Lung (tissue), 12 donors: ENCODE results near the gene EPHA6. TPM values are rescaled to one million over a fixed set of nuclear protein-coding genes. Genes with fewer than 3 reads are reported as not detected.

Experiments used
- ATAC-seq: fragments of 200-7000 bp; cut with Tn5 transposase; one replicate; pipeline ENCODE4 v1.9.1; 2020; ENCODE audit warnings: moderate number of reproducible peaks; ENCODE audit not compliant: insufficient read depth, low FRiP score
- DNase-seq, 3 donors: peaks; one replicate each; pipeline ENCODE4 v3.0.0-alpha.2; 2013 to 2017
- H3K27ac ChIP-seq, 2 donors: one replicate each; pipeline ENCODE4 v1.5.1; 2013; ENCODE audit warnings: mild to moderate bottlenecking in 2 of 2, moderate library complexity in 2 of 2, control low read depth in 1 of 2, inconsistent platforms in 1 of 2, low read depth in 1 of 2, low read length in 1 of 2
- H3K27me3 ChIP-seq, 3 donors: one replicate each; pipeline ENCODE4 v1.5.1; 2013; ENCODE audit warnings: low read length in 2 of 3; ENCODE audit not compliant: control insufficient read depth in 3 of 3, insufficient read depth in 3 of 3
- H3K36me3 ChIP-seq, 4 donors: one replicate each; pipeline ENCODE4 v1.5.1; 2013; ENCODE audit warnings: low read length in 4 of 4, mild to moderate bottlenecking in 1 of 4, moderate library complexity in 1 of 4; ENCODE audit not compliant: control insufficient read depth in 4 of 4, insufficient read depth in 4 of 4
- H3K4me1 ChIP-seq, 5 donors: one replicate each; pipeline ENCODE4 v1.5.1; 2013; ENCODE audit warnings: low read length in 5 of 5, mild to moderate bottlenecking in 2 of 5, moderate library complexity in 1 of 5; ENCODE audit not compliant: control insufficient read depth in 5 of 5, insufficient read depth in 5 of 5
- H3K4me3 ChIP-seq: one replicate; pipeline ENCODE4 v1.5.1; 2013; ENCODE audit warnings: mild to moderate bottlenecking, control low read depth, moderate library complexity
- H3K9ac ChIP-seq, 2 donors: one replicate each; pipeline ENCODE4 v1.5.1; 2013; ENCODE audit warnings: low read length in 2 of 2, control low read depth in 1 of 2; ENCODE audit not compliant: insufficient read depth in 1 of 2
- H3K9me3 ChIP-seq, 4 donors: one replicate each; pipeline ENCODE4 v1.5.1; 2013; ENCODE audit warnings: low read length in 3 of 4, mild to moderate bottlenecking in 1 of 4, moderate library complexity in 1 of 4; ENCODE audit not compliant: control insufficient read depth in 4 of 4, insufficient read depth in 3 of 4
- WGBS, 2 donors: extraction: QIAGEN DNeasy Blood & Tissue Kit; methylation state at CpG; one replicate each; pipeline ENCODE4 v1.1.7; 2013; 5-methylcytosine and 5-hydroxymethylcytosine counted together
- polyA plus RNA-seq, 2 donors: library from polyadenylated mRNA; stranded (reverse); fragments of 200-250 nt; gene quantifications; one replicate each; pipeline ENCODE4 v1.2.1, GENCODE V29; 2013
- total RNA-seq, 2 donors: library from RNA; depleted of rRNA in 1 of 2; stranded (reverse); fragments of >200 nt in 1 of 2; gene quantifications; one replicate each; pipeline ENCODE4 v1.2.1, GENCODE V29; 2014 to 2021
- TF ChIP-seq, protein P1 (sequence below): IDR thresholded peaks from 2 replicates; pipeline ENCODE4 v1.5.1; 2012; ENCODE audit warnings: mild to moderate bottlenecking; ENCODE audit errors: control extremely low read depth, extremely low read depth
- donor health status: control.
- donor health status: control.
- donor health status: Bipolar disorder and iron deficiency.
- donor health status: healthy.
- donor health status: DM: yes; HTN: yes; CAD: no.

EPHA6 gene
- total and polyA plus RNA-seq, 4 donors = 0.31 to 1.3 TPM; not detected in 2

DNA sequence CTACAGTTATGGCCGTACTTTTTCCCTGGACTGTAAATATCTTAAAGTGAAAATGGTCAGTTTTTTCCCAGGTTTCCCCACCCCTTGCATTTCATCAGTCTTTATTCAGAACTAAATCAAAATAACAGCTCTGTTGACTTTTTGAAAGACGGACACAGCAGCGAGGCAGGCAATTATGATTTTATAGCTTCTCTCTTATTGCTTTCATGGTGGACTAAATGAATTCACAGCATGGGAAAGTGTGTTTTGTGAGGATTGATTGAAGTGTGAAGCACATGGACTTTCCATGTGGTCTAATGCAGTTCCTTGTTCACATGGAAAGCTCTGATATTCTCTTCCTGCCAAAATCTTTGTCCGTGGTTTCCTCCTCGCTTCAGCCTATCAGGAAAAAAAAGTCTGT lies 681.5 kb downstream of the EPHA6 start:
- H3K4me1 ChIP-seq = no peaks in the 10 kb centered on the region
- no peak overlapping the region for H3K4me3 ChIP-seq
- no peak overlapping the region for H3K9ac ChIP-seq
- DNase-seq (no peak), ATAC-seq (no peak)
- H3K27ac ChIP-seq = no peak overlapping the region
- WGBS, 2 donors = 87 to 91% methylated on average over 5 of the region's 5 CpGs
- H3K36me3 ChIP-seq = no peaks in the 10 kb centered on the region
- H3K27me3 ChIP-seq = no peaks in the 10 kb centered on the region
- TF ChIP-seq, protein P1, sequence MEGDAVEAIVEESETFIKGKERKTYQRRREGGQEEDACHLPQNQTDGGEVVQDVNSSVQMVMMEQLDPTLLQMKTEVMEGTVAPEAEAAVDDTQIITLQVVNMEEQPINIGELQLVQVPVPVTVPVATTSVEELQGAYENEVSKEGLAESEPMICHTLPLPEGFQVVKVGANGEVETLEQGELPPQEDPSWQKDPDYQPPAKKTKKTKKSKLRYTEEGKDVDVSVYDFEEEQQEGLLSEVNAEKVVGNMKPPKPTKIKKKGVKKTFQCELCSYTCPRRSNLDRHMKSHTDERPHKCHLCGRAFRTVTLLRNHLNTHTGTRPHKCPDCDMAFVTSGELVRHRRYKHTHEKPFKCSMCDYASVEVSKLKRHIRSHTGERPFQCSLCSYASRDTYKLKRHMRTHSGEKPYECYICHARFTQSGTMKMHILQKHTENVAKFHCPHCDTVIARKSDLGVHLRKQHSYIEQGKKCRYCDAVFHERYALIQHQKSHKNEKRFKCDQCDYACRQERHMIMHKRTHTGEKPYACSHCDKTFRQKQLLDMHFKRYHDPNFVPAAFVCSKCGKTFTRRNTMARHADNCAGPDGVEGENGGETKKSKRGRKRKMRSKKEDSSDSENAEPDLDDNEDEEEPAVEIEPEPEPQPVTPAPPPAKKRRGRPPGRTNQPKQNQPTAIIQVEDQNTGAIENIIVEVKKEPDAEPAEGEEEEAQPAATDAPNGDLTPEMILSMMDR = no peak
- no peaks in the 10 kb centered on the region for H3K9me3 ChIP-seq

DNA sequence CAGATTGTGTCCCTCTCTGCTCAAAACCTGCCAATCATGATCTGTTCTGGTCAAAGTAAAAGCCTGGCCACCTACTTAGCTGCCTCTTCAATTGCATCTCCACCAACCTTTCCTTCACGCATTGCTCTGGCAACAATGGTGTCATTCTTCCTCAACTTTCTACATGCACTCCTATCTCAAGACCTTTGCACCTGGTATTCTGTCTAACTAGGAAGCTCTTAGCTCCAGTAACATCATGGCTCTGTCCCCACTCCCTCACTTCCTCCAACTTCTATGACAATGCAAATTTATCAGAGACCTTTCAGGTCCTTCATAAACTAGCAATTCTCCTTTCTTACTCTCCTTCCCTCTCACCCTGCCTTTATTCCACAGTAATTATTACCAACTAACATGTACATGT lies 682.7 kb downstream of the EPHA6 start:
- DNase-seq = no peak

DNA sequence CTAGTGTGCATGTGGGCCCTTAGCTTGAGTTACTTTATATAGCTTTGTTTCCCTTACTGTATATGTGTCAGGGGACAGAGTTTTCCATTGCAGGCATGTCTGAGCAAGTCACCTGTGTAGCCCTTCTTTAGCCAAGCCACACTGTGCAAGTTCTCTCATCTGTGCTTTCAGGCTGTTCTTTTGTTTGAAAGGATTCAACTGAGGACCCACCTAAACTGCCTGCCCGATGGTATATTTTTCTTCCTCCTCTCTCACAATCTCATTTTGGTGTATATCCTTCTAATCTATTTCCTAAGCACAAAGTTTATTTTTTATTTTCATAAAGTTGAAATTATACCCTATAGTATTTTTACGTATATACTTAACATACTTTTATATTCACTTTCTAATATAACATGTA lies 690.1 kb downstream of the EPHA6 start:
- Histone ChIP-seq H3K27me3 (no peaks in the 10 kb centered on the region), H3K9me3 (peaks cover 0 to 9% (median 3%) of the 10 kb centered on the region in 4 donors), H3K36me3 (no peaks in the 10 kb centered on the region), H3K4me3 (no peak overlapping the region), H3K4me1 (no peaks in the 10 kb centered on the region), H3K9ac (no peak overlapping the region), H3K27ac (no peak overlapping the region)
- ATAC-seq = no peak
- DNase-seq = no peak
- WGBS, 2 donors = 97 to 99% methylated on average over 2 of the region's 2 CpGs
- TF ChIP-seq, protein P1 = no peak

More for the DNA sequence above, 682.7 kb downstream of the EPHA6 start:
- peaks cover 0 to 4% (median 0%) of the 10 kb centered on the region in 4 donors for H3K9me3 ChIP-seq
- no peaks in the 10 kb centered on the region for H3K36me3 ChIP-seq
- no peak overlapping the region for H3K27ac ChIP-seq
- TF ChIP-seq, protein P1 = no peak
- H3K4me3 ChIP-seq = no peak overlapping the region
- ATAC-seq = no peak
- 97 to 100% methylated on average over 1 of the region's 1 CpG for WGBS, 2 donors
- no peaks in the 10 kb centered on the region for H3K4me1 ChIP-seq
- H3K27me3 ChIP-seq = no peaks in the 10 kb centered on the region
- no peak overlapping the region for H3K9ac ChIP-seq

DNA sequence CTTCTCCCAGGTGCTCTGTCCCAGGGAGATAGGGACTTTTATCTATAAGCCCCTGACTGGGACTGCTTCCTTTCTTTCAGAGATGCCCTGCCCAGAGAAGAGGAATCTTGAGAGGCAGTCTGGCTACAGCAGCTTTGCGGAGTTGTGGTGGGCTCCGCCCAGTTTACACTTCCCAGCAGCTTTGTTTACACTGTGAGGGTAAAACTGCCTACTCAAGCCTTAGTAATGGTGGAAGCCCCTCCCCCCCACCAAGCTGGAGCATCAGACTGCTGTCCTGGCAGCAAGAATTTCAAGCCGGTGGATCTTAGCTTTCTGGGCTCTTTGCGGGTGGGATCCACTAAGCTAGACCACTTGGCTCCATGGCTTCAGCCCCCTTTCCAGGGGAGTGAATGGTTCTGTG lies 696.4 kb downstream of the EPHA6 start:
- no peak for ATAC-seq
- Histone ChIP-seq H3K27ac (no peak overlapping the region), H3K9me3 (no peaks in the 10 kb centered on the region), H3K9ac (no peak overlapping the region), H3K27me3 (no peaks in the 10 kb centered on the region), H3K4me3 (no peak overlapping the region), H3K36me3 (no peaks in the 10 kb centered on the region), H3K4me1 (no peaks in the 10 kb centered on the region)
- 62 to 82% methylated on average over 4 of the region's 4 CpGs for WGBS, 2 donors
- TF ChIP-seq, protein P1 = no peak
- peak in 1 of 3 donors; percentile 12 for DNase-seq
